GM12891 (cell line): ENCODE measurements around the gene RANBP17.

Source experiments
- DNase-seq: peaks from one replicate; pipeline ENCODE4 v3.0.0; 2011; ENCODE audit warnings: low spot score; ENCODE audit not compliant: insufficient read length
- FAIRE-seq: peaks from 2 replicates; lab custom pipeline; 2011; peaks lifted over from hg19 to GRCh38; lab: Jason Lieb, UNC
- PAX5 ChIP-seq: IDR thresholded peaks from 2 replicates; pipeline ENCODE4 v1.6.1; 2011; ENCODE audit warnings: low read length, moderate library complexity, mild to moderate bottlenecking; ENCODE audit not compliant: insufficient read depth, severe bottlenecking
- POLR2A ChIP-seq: IDR thresholded peaks from 2 replicates; pipeline ENCODE4 v1.6.1; 2011; ENCODE audit warnings: low read depth, low read length, control low read depth
- POLR2AphosphoS5 ChIP-seq: IDR thresholded peaks from 2 replicates; pipeline ENCODE4 v1.6.1; 2011; ENCODE audit warnings: low read depth, low read length, control low read depth
- POU2F2 ChIP-seq: IDR thresholded peaks from 2 replicates; pipeline ENCODE4 v1.6.1; 2011; ENCODE audit warnings: low read depth, mild to moderate bottlenecking, control low read depth, low read length, moderate library complexity
- SPI1 ChIP-seq: IDR thresholded peaks from 2 replicates; pipeline ENCODE4 v1.6.1; 2011; ENCODE audit warnings: low read depth, low read length, control low read depth
- TAF1 ChIP-seq: IDR thresholded peaks from 2 replicates; pipeline ENCODE4 v1.6.1; 2011; ENCODE audit warnings: low read depth, low read length, control low read depth

RANBP17 gene

DNA sequence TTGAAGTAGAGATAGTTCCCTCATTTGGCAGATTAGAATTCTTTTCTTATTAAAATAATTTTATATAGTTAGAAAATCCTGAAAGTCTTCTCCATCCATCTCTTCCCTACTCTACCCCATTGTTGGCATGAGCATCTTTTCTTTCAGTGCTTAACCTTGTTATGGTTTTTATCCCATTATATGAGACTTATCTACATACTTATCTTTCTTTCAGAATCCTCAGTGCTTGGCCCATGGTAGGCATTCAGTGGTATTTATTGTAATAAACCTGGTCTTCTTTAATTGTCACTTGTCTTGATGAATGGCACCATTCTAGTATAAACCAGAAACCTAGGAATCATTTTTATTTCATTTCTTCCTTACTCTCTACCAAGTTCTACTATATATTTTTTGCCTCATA, 277.4 kb downstream of the RANBP17 start:
- DNase-seq (no peak), FAIRE-seq (no peak)
- TF ChIP-seq POLR2AphosphoS5 (no peak), POLR2A (no peak)

DNA sequence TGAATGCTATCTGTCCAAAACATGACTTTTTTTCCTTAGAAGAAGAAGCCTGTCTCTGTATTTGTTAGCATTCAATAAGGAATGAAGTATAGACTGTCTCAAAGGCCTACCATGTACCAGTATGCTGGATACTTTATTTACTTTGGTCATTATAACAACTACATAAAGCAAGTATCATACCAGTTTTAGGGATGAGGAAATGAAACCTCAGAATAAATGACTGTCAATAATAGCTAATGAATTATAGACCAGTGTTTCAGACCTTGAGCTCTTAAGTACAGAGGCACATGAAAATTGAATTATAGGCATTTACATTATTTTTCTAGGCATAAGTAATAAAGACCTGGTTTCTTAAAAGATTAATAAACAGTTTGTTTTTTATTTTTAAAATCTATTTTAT, 280.8 kb downstream of the RANBP17 start:
- DNase-seq (no peak), FAIRE-seq (no peak)

DNA sequence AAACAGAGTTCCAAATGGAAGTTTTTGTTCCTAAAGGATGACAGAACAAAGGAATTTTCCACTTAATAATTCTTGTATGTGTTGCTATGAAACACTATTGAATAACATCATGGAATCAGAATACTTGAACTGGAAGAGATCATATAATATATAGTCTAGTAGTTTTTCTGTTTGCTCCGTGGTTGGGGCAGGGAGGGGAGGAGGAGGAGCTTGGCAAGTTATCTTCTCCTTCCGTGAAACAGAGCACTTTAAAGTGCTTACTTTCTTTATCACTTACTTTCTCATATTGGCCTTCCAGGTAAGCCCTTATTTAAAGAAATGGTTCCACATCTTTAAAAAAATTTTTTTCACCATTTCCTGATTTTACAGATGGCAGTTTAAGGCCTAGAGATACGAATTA, 281.4 kb downstream of the RANBP17 start:
- DNase-seq (no peak), FAIRE-seq (no peak)
- no peak for TF ChIP-seq POLR2AphosphoS5
- no peak for TF ChIP-seq POLR2A
- no peak for TF ChIP-seq PAX5
- TF ChIP-seq TAF1: no peak
- no peak for TF ChIP-seq SPI1
- no peak for TF ChIP-seq POU2F2

More for the DNA sequence above, 280.8 kb downstream of the RANBP17 start:
- TF ChIP-seq TAF1: no peak
- TF ChIP-seq POLR2AphosphoS5: no peak
- TF ChIP-seq PAX5: no peak
- TF ChIP-seq SPI1: no peak
- no peak for TF ChIP-seq POU2F2
- TF ChIP-seq POLR2A: no peak

DNA sequence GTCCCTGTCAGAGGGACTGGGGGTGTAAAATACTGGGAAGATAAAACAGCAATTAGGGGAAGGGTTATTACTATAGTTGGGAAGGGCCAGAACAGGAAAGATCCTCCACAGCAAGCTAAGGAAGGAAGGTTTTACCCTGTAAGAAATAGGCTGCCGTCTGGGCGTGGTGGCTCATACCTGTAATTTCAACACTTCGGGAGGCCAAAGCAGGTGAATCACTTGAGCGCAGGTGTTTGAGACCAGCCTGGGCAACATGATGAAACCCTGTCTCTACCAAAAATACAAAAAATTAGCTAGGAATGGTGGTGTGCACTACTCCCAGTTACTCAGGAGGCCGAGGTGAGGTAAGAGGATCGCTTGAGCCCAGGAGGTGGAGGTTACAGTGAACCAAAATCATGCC, 282.1 kb downstream of the RANBP17 start:
- no peak for FAIRE-seq
- DNase-seq: no peak
- TF ChIP-seq TAF1 (no peak), POLR2A (no peak), POLR2AphosphoS5 (no peak), PAX5 (no peak), SPI1 (no peak), POU2F2 (no peak)

DNA sequence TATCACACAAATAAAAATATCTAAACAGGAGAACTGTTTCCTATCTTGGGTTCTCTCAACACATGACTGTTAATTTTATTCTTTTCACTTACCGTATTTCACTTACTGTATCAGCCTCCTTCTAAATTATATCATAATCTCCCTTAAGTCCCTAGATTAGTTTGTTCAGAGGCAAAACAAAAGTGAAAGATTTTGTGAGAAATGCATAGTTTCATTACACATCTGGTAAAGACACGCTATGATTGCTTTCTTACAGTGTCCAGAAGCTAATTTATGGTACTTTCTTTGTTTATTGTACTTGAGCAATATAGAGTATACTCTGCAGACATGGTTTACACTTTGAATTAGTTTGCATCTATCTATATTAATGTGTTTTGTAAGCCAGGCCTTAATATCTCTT, 287.5 kb downstream of the RANBP17 start:
- TF ChIP-seq POLR2A (no peak), TAF1 (no peak), PAX5 (no peak), POU2F2 (no peak), SPI1 (no peak), POLR2AphosphoS5 (no peak)
- peak; percentile 40 for FAIRE-seq
- no peak for DNase-seq

DNA sequence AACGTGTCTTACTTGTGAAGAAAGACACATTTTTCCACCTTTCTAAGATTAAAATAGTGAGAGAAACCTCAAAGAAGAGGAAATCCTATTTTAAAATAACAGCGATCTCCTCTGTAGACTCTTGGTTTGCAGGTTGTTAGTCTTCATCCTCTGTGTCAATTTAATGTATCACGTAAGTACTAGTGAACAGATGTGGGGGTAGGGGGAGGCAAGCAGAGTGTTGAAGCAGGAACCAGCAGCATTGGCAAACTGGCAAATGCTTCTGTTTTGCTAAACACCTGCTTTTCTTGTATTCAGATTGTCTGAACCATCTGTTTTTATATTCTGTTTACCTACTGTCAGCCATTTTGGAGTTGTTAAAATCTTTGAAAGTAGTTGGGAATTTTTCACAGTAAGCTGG, 288.0 kb downstream of the RANBP17 start:
- DNase-seq (no peak), FAIRE-seq (peak; percentile 26)
- no peak for TF ChIP-seq POLR2A
- TF ChIP-seq PAX5: no peak
- TF ChIP-seq POLR2AphosphoS5: no peak
- TF ChIP-seq TAF1: no peak
- no peak for TF ChIP-seq SPI1
- TF ChIP-seq POU2F2: no peak

DNA sequence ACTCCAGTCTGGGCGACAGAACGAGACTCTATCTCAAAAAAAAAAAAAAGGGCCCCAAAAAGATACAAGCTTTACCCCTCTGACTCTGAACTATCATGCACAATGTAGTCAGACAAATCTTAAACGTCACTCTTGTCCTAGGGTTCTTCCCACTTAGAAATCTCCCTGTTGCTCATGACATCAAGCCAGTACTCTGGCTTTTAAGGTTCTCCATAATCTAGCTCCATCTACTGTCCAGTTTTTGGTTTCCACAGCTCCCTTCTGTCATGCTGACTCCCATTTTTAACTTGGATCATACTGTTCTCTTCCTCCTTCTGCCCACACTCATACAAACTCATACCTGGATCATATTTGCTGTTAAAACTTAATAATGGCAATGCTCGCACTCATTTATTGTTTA, 290.6 kb downstream of the RANBP17 start:
- no peak for DNase-seq
- no peak for TF ChIP-seq TAF1
- TF ChIP-seq POLR2A: no peak
- TF ChIP-seq SPI1: no peak
- TF ChIP-seq POLR2AphosphoS5: no peak
- TF ChIP-seq PAX5: no peak
- TF ChIP-seq POU2F2: no peak
- FAIRE-seq: no peak

DNA sequence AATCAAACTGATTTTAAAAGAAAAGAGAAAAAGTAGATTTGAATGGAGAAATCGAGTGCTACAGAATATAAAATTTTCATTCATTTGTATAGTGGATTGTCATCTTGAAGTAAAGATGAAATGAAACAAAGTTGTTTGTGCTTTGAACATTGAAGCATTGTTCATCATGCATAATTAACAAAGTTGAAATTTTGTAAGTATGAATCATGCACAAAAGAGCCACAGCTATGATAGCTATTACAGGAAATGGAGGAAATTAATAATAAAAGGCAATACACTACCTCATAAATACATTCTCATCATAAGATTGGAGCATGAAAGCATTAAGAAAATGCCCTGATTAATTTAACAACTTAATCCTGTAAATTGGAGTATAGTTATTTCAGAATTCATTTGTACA, 293.8 kb downstream of the RANBP17 start:
- DNase-seq (no peak), FAIRE-seq (no peak)
- TF ChIP-seq SPI1 (no peak), PAX5 (no peak), POLR2AphosphoS5 (no peak), POLR2A (no peak), POU2F2 (no peak), TAF1 (no peak)

DNA sequence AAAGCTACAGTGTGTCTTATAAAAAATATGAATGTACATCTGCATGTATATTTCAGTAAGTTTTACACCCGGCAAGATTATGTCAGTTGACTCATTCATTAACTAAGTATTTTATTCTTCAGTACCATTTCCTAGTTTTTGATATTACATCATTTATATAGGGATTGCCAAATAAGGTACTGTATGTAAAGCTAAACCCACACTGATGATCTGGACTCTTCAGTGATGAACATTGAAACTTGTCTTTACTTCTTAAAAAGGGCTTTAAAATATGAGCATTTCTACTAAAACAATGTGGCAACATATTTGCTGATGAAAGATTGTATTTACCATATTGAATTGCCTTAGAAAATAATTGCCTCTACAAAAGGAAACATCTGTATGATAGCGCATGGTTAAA, 295.5 kb downstream of the RANBP17 start:
- FAIRE-seq (no peak), DNase-seq (no peak)
- TF ChIP-seq PAX5: no peak
- TF ChIP-seq SPI1: no peak
- TF ChIP-seq POLR2A: no peak
- TF ChIP-seq POLR2AphosphoS5: no peak
- TF ChIP-seq POU2F2: no peak
- no peak for TF ChIP-seq TAF1

DNA sequence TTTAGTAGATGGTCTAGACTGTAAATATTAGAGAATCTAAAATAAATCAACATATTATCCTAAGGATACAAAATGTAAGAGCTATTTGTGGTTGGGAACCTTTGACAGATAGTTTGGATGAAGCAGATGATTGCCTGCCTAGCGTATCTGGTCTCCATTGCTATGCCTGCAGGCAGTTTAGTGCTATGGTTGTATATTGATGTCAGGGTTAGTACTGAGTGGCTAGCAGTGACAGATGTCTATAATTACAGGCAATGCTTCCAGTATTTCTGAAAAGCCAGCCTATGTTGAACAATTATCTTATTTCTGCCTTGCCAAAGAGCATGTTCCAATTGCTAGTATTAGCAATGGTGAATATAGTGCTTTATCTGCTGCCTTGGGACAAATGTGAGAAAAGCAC, 296.0 kb downstream of the RANBP17 start:
- FAIRE-seq (no peak), DNase-seq (no peak)
- TF ChIP-seq PAX5 (no peak), TAF1 (no peak)

DNA sequence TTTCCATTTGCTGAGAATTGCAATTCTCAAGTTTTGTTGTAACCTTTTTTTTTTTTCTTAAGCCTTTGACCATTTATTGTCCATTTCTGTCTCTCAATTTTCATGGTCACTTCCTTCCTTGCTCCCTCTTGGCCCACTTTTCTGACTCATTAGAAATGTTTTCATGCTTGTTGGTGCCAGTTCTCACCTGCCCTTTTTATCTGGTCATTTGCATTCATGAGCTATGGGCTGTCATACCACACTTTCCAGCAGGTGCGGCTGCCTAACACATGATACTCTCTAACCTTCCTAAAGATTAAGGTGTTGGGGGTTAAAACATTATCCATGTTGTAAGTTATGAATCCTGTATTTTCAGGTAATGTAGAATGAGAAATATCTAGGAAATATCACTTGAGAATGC, 296.8 kb downstream of the RANBP17 start:
- FAIRE-seq (no peak), DNase-seq (no peak)
- TF ChIP-seq POLR2AphosphoS5: no peak
- no peak for TF ChIP-seq POLR2A
